ENCODE data around the gene INCA1.

DNA sequence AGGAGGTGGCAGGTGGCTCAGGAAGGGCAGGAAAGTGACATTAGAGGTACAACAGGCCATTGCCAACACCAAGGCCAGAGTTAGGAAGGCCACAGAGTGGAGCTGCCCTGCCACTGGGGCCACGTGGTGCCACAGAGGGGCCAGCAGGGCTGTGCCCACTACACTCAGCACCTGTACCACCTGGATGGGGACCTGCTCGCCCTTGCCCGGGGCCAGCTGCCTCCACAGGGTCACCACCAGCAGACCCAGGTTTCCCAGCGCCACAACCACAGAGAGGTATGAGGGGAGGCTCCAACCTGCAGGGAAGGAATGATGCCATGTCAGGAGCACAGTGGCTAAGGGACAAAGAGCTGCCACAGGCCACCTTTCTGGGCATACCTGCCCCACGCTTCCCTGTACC is 36.7 kb upstream of the INCA1 start:
- TF ChIP-seq CTCF (IDR thresholded peaks at IDR 0.05; ENCODE audit: extremely low read depth in 1 of 2, insufficient read depth in 1 of 2, low read depth in 1 of 2, low read length in 2 of 2), result no peak
- no peak for TF ChIP-seq GATA2 (IDR thresholded peaks at IDR 0.05; ENCODE audit: insufficient read depth, insufficient read length, low read depth, low read length)
- TF ChIP-seq MYC (IDR thresholded peaks at IDR 0.05; ENCODE audit: low read depth, low read length), result no peak
